NCI-H69 (cell line): Measurements from ENCODE around the gene SH3BP4.

Source experiments
- DNase-seq: peaks from one replicate; lab custom pipeline; 2025; lab: John Stamatoyannopoulos, UW

Gene SH3BP4

GRCh38 chr2:234998404-234999211 lies 46.8 kb downstream of the SH3BP4 start:
- DNase-seq: no peak

DNA sequence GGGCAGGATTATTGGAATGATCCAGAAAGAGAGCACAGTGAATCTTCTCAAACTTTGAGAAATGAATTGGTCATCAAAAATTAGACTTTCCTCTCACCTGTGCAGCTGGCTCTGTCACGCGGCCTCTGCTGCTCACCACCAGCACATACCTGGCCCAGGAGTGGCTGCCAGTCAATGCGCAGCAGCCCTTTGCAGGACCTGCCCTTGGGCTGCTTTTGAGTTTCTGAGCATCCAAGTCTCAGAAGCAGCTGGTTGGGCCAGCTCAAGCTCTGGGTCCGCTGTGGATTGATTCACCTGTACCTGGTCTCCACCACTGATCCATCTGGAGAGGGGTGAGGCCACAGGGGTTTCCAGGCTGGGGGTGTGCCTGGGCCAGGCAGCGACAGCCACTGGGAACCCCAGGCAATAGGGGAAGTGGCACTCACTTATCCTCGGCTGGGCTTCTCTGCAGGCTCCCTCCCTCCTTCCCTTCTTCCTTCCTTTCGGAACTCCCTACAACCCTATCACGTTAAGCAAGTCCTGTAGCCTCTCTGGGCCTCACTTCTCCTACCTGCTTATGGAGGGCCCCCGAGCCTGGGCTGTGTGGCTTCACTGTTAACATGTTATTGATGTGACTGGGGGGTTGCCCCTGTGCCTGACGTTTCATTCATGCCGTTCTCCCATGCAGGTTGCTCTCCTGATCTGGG lies 48.1 kb downstream of the SH3BP4 start:
- DNase-seq: no peak

- DNase-seq: no peak
These were observed 48.8 kb downstream of the SH3BP4 start for GRCh38 chr2:235000426-235001236.

DNA sequence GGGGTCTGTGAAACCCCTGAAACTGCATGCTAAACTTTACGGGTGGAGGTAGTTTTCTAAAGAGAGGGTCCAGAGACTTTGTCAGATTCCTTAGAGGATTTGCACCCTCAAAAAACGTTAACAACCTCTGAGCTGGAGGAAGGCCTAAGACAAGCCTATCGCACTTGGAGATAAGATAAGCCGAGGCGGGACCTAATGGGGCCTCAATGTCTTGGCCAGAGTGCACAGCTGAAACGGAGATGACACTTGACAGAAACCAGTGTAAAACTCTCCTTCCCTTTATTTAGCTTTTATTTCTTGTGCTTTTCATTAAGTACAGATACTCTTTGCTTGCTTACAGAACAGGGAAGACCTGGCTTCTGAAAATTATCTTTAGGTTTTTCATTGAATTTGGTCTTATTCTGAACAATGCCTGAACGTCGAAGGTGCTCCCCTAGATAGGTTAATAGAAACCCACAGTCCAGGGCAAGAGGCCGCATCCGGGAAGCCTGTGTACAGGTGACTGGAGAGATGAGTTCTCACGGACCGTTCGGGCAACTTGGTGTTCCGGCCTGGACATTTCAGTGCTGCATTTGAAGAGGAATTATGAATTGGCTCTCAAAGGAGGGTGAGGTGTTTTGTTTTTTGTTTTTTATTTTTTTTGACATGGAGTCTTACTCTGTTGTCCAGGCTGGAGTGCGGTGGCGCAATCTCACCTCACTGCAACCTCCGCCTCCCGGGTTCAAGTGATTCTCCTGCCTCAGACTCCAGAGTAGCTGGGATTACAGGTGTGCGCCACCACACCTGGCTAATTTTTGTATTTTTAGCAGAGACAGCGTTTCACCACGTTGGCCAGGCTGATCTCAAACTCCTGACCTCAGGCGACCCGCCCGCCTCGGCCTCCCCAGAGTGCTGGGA lies 49.7 kb downstream of the SH3BP4 start:
- no peak for DNase-seq

DNA sequence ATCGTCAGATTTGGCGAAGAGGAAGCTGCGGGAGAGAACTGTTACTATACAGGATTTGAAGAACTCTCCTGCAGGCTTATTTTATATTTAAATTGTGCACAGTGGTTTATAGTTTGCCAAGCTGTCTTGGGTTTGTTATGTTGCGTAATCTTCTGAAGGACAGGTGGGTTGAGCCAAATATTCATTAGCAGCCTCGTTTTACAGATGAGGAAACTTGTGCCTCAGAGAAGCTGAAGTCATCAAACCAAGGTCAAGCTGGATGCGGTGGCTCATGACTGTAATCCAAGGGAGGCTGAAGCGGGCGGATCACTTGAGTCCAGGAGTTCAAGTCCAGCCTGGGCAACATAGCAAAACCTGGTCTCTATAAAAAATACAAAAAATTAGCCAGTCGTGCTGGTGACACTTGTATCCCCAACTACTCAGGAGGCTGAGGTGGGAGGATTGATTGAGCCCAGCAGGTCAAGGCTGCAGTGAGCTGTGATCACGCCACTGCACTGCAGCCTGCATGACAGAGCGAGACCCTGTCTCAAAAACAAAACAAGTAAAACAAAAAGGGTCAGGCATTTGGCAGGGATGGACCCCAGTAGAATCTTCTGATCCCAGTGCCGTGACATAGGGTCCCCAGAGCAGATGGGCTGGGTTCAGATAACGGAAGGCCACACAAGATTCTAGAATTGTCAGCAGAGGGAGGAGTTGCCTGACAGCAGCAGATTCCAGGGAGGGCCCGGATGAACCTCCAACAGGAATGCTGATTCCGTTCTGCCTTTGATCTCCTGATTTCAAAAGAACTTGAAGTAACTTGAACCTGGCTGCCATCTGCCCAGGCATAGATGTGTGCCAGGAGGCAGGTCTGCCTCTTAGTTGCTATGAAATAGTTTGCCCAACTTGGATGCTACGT lies 50.6 kb downstream of the SH3BP4 start:
- peak; percentile 58 for DNase-seq

- DNase-seq: no peak
These were observed 51.4 kb downstream of the SH3BP4 start for GRCh38 chr2:235003096-235003775.

DNA sequence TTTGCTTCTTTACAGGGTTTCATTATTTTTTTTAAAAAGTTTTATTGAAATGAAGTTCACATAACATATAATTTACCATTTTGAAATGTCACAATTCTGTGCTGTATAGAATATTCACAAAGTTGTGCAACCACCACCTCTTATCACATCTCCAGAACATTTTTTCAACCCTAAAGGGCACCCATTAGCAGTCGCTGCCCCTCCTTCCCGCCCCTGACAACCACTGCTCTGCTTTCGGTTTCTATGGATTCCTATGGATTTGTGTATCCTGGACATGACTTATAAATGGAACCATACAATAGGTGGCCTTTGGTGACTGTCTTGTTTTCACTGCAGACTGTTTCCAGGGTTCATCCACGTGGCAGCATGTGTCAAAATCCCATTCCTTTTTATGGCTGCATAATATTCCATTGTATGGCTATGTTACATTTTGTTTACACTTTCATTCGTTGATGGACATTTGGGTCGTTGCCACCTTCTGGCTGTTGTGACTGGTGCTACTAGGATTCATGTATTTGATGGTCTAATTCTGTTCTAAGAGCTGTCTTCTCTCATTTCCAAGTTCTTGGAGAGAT lies 52.6 kb downstream of the SH3BP4 start:
- no peak for DNase-seq

- DNase-seq: peak; percentile 70
These were observed 53.2 kb downstream of the SH3BP4 start for GRCh38 chr2:235005023-235005422.

GRCh38 chr2:235005603-235006259 lies 53.9 kb downstream of the SH3BP4 start:
- DNase-seq: peak; percentile 77

DNA sequence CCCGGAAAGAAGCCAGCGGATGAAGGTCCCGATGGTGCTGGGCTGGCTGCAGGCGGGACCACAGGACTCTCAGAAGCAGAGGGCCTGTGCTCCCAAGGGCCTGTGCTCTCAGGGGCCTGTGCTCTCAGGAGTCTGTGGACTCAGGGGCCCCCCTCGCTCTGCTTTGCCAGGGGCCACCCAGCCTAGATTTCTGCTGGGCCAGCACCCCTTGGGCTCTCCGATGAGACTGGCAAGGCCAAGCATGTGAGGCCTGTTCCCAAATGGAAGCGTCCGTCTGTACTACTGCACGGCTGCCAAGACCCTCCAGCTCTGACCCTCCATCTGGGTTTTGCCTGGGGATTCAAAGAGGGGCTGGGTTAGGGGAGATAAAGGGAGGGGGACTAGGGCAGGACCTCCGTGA lies 54.6 kb downstream of the SH3BP4 start:
- DNase-seq: no peak

DNA sequence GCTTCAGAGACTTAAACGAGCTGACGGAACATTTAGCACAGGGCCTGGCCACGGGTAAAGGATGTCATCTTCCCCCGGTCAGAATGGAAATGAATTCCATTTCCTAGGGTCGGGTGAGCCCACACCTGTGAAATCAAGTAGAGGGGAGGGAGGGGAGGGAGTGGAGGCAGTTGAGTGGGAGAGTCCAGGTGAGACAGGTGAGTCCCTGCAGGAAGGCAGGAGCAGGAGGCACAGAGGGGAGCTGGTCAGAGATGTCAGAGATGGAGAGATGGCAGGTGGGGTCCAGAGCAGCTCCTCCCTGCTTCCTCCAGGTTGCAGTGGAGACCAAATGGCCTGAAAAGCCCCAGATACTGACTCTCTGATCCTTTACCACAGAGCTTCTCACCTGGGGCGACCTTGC lies 55.2 kb downstream of the SH3BP4 start:
- DNase-seq: no peak

- no peak for DNase-seq
These were observed 56.0 kb downstream of the SH3BP4 start for GRCh38 chr2:235007664-235008457.

DNA sequence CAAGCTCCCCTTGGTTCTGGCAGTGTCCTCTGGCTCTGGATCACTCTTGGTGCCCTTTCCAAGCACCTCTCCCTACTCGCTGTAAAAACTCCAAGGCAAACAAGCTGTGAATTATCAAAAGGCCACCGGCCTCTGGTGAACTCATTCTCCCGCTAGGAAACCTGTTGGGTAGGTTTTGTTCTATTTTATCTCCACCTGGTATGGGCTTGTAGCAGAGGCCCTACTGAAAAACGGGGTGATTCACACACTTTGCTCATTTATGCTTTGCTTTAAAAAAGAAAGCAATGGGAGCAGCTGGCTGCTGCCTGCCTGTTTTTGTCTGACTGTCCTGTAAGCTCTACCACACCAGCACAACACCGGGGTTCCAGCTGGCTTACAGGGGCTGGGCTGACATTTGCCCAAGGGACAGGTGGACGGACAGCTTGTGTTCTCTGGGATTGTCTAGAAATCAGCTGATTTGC lies 56.8 kb downstream of the SH3BP4 start:
- no peak for DNase-seq

DNA sequence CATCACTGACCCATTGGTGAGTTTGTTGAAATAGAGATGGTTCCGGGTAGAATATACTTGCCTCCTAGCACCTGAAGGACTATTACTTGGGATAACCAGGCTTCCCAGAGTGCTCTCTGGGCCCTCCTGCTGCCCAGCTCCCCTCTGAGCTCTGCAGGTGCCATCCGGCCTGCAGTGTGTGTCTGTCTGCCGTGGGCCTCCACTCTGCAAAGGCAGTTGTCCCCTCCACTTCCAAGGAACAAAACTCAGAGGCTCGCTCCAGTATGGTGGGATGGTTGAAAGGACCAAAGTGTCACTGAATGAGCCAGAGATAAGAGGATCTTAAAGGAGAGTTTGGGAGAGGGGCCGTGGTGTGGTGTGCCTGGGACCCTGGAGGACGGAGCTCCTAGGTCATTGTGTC lies 57.3 kb downstream of the SH3BP4 start:
- no peak for DNase-seq

GRCh38 chr2:235010117-235010714 lies 58.4 kb downstream of the SH3BP4 start:
- DNase-seq: no peak

- DNase-seq: no peak
These were observed 59.8 kb downstream of the SH3BP4 start for GRCh38 chr2:235011607-235011928.

- no peak for DNase-seq
These were observed 60.3 kb downstream of the SH3BP4 start for GRCh38 chr2:235011929-235012631.
